HEK293T (cell line): Measurements from ENCODE around the gene ZDHHC8.

Experiments used
- CTCF ChIA-PET: fragments of 350-600 bp; formaldehyde crosslinking; extraction: SDS; loops from one replicate; lab custom pipeline; 2021; ENCODE audit warnings: antibody characterized with exemption, inconsistent platforms; lab: Yijun Ruan, JAX
- POLR2A ChIA-PET: fragments of 350-600 bp; formaldehyde crosslinking; extraction: SDS; loops from one replicate; lab custom pipeline; 2020; ENCODE audit warnings: antibody characterized with exemption, inconsistent platforms; lab: Yijun Ruan, JAX
- DNase-seq: peaks from one replicate; pipeline ENCODE4 v3.0.0; 2012; ENCODE audit warnings: mixed read lengths; ENCODE audit errors: extremely low spot score
- ARNT ChIP-seq: fragments of 450-650 bp; IDR thresholded peaks from 2 replicates; pipeline ENCODE4 v1.6.1; 2017; ENCODE audit warnings: mild to moderate bottlenecking
- BHLHE40 ChIP-seq: fragments of 450-650 bp; IDR thresholded peaks from 2 replicates; pipeline ENCODE4 v1.6.1; 2016; ENCODE audit warnings: mild to moderate bottlenecking, moderate library complexity, borderline replicate concordance
- CTBP1 ChIP-seq: fragments of 450-650 bp; IDR thresholded peaks from 2 replicates; pipeline ENCODE4 v1.6.1; 2016; ENCODE audit warnings: borderline replicate concordance
- ELF4 ChIP-seq: fragments of 450-650 bp; IDR thresholded peaks from 2 replicates; pipeline ENCODE4 v1.6.1; 2017; ENCODE audit warnings: antibody characterized with exemption
- FOXA1 ChIP-seq: fragments of 450-650 bp; IDR thresholded peaks from 2 replicates; pipeline ENCODE4 v1.6.1; 2016; ENCODE audit warnings: mild to moderate bottlenecking
- FOXK2 ChIP-seq: fragments of 450-650 bp; IDR thresholded peaks from 2 replicates; pipeline ENCODE4 v1.6.1; 2016; ENCODE audit warnings: mild to moderate bottlenecking
- FOXM1 ChIP-seq: fragments of 450-650 bp; IDR thresholded peaks from 2 replicates; pipeline ENCODE4 v1.6.1; 2017; ENCODE audit warnings: mild to moderate bottlenecking, borderline replicate concordance
- HDGF ChIP-seq: fragments of 450-650 bp; IDR thresholded peaks from 2 replicates; pipeline ENCODE4 v1.6.1; 2017; ENCODE audit warnings: antibody characterized with exemption, borderline replicate concordance
- L3MBTL2 ChIP-seq: fragments of 450-650 bp; conservative IDR thresholded peaks from 2 replicates; pipeline ENCODE4 v1.6.1; 2016; ENCODE audit warnings: mild to moderate bottlenecking
- LEF1 ChIP-seq: fragments of 450-650 bp; IDR thresholded peaks from 2 replicates; pipeline ENCODE4 v1.6.1; 2017; ENCODE audit warnings: mild to moderate bottlenecking, borderline replicate concordance
- NFRKB ChIP-seq: fragments of 450-650 bp; IDR thresholded peaks from 2 replicates; pipeline ENCODE4 v1.6.1; 2016; ENCODE audit warnings: mild to moderate bottlenecking, moderate library complexity
- PKNOX1 ChIP-seq: fragments of 450-650 bp; IDR thresholded peaks from 2 replicates; pipeline ENCODE4 v1.6.1; 2016
- SP1 ChIP-seq: fragments of 450-650 bp; IDR thresholded peaks from 2 replicates; pipeline ENCODE4 v1.6.1; 2017
- SUZ12 ChIP-seq: fragments of 450-650 bp; IDR thresholded peaks from 2 replicates; pipeline ENCODE4 v1.6.1; 2016; ENCODE audit warnings: mild to moderate bottlenecking
- TARDBP ChIP-seq: fragments of 450-650 bp; IDR thresholded peaks from 2 replicates; pipeline ENCODE4 v1.6.1; 2016
- ZNF384 ChIP-seq: fragments of 450-650 bp; IDR thresholded peaks from 2 replicates; pipeline ENCODE4 v1.6.1; 2016

Gene ZDHHC8

GRCh38 chr22:20105456-20106204 is 26.0 kb upstream of the ZDHHC8 start:
- CTCF ChIA-PET = interaction anchor here (0.5 kb wide), 1 partner anchor 10 kb away, joined by 3 read pairs; no protein-coding TSS in a partner anchor
- POLR2A ChIA-PET = interaction anchor here (1.0 kb wide), 1 partner anchor 26 kb away, joined by 3 read pairs; the partner anchor contains the start of gene DGCR8
- no peak for DNase-seq
- TF ChIP-seq SP1 = no peak
- no peak for TF ChIP-seq PKNOX1
- TF ChIP-seq TARDBP = no peak
- no peak for TF ChIP-seq ELF4
- TF ChIP-seq ZNF384 = no peak
- TF ChIP-seq FOXM1 = no peak
- TF ChIP-seq CTBP1 = no peak
- TF ChIP-seq SUZ12 = no peak
- no peak for TF ChIP-seq NFRKB
- no peak for TF ChIP-seq LEF1
- no peak for TF ChIP-seq L3MBTL2
- TF ChIP-seq HDGF = no peak
- TF ChIP-seq ARNT = no peak

- no peak for DNase-seq
- no peak for TF ChIP-seq NFRKB
- TF ChIP-seq ELF4 = no peak
- TF ChIP-seq ARNT = no peak
- no peak for TF ChIP-seq FOXA1
- no peak for TF ChIP-seq SP1
- TF ChIP-seq PKNOX1 = no peak
- TF ChIP-seq LEF1 = no peak
- TF ChIP-seq HDGF = no peak
- TF ChIP-seq BHLHE40 = no peak
- no peak for TF ChIP-seq CTBP1
- TF ChIP-seq ZNF384 = no peak
- no peak for TF ChIP-seq FOXM1
- TF ChIP-seq L3MBTL2 = no peak
- no peak for TF ChIP-seq FOXK2
- POLR2A ChIA-PET = interaction anchor here (2.2 kb wide), 1 partner anchor 11 kb away, joined by 14 read pairs; the partner anchor contains the start of genes RANBP1 and TRMT2A
- CTCF ChIA-PET = no interaction called here
Measured at GRCh38 chr22:20106205-20106848, 25.3 kb upstream of the ZDHHC8 start.

GRCh38 chr22:20106849-20107237 is 24.8 kb upstream of the ZDHHC8 start:
- no peak for DNase-seq
- ChIA-PET POLR2A (interaction anchor here (2.2 kb wide), 1 partner anchor 10 kb away, joined by 14 read pairs; the partner anchor contains the start of genes RANBP1 and TRMT2A), CTCF (no interaction called here)
- no peak for TF ChIP-seq ELF4
- no peak for TF ChIP-seq BHLHE40
- no peak for TF ChIP-seq FOXA1
- TF ChIP-seq SUZ12 = no peak
- no peak for TF ChIP-seq SP1
- TF ChIP-seq CTBP1 = no peak
- TF ChIP-seq ZNF384 = no peak
- TF ChIP-seq ARNT = no peak
- no peak for TF ChIP-seq NFRKB
- TF ChIP-seq PKNOX1 = no peak
- TF ChIP-seq HDGF = no peak
- TF ChIP-seq TARDBP = no peak
- TF ChIP-seq L3MBTL2 = no peak

GRCh38 chr22:20107471-20107901 is 24.1 kb upstream of the ZDHHC8 start:
- ChIA-PET POLR2A (interaction anchor here (1.8 to 2.2 kb wide), 2 partner anchors 9 to 28 kb away, joined by 9 to 14 read pairs; partner anchors contain the start of genes DGCR8, RANBP1 and TRMT2A), CTCF (no interaction called here)
- no peak for DNase-seq
- TF ChIP-seq ZNF384 = no peak
- TF ChIP-seq CTBP1 = no peak
- no peak for TF ChIP-seq FOXA1
- no peak for TF ChIP-seq PKNOX1
- TF ChIP-seq SUZ12 = no peak
- TF ChIP-seq L3MBTL2 = no peak
- no peak for TF ChIP-seq TARDBP
- TF ChIP-seq FOXK2 = no peak
- no peak for TF ChIP-seq NFRKB
- no peak for TF ChIP-seq SP1
- TF ChIP-seq ARNT = no peak
- TF ChIP-seq FOXM1 = no peak
- no peak for TF ChIP-seq LEF1
- TF ChIP-seq BHLHE40 = no peak
- TF ChIP-seq HDGF = no peak
- no peak for TF ChIP-seq ELF4
